GM18526 (cell line): ENCODE data around the gene NME9.

Source experiments
- POLR2A ChIP-seq: IDR thresholded peaks from 3 replicates; pipeline ENCODE4 v1.6.1; 2011; ENCODE audit not compliant: insufficient read length; ENCODE audit errors: extremely low read depth

NME9 gene

DNA sequence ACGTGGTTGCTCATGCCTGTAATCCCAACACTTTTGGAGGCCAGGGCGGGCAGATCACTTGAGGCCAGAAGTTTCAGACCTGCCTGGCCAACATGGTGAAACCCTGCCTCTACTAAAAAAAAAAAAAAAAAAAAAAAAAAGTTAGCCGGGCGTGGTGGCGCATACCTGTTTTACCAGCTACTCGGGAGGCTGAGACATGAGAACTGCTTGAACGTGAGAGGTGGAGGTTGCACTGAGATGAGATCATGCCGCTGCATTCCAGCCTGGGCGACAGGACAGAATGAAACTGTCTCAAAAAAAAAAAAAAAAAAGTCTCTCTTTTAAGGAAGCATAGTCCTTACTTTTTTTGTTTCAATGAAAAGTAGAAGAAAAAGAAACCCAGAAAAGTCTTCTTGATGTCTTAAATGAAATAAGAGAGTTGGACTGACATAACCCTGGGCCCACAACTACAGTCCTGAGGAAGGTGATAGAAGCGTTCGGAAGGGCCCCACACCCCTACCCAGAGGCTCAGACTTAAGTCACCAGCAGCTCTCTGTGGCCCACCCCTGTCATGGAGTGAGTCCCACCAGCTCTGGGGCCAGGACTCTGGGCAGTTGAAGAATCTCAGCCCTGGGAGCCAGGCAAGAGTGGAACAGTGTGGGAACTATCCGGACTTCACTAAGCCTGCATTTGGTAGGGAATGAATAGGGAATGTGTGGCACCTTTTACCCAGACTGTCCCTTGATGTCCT is 2.6 kb downstream of the NME9 start:
- no peak for TF ChIP-seq POLR2A

DNA sequence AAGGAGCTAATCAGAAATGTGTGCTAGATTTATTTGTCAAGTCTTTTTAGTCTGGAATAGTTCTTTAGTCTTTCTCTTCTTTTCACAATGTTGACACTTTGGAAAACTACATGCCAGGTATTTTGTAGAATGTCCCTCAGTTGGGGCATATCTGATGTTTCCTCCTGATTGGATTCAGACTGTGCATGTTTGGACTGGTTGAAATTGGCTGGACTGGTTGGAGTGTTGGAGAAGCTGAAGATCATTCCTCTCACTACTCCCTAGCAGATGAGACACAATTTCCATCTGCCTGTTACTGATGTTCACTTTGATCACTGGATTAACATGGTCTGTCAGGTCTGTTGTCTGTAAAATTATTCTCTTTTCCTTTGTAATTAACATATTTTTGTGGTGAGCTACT is 3.7 kb downstream of the NME9 start:
- TF ChIP-seq POLR2A: no peak

DNA sequence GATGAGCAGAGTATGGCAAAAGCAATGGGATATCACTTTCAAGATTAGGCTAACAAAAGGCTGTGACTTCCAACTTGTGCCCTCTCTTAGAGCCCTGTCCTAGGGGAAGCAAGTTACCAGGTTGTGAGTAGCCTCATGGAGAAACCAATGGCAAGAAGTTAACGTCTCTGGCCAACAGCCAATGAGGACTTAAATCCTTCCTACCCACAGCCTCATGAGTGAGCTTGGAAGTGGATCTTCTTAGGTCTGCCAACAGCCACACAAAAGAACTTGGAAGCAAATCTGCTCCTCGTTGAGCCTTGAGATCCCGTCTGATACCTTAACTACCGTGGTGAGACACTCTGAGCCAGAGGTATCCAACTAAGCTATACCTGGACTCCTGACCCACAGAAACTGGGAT is 5.7 kb downstream of the NME9 start:
- TF ChIP-seq POLR2A: no peak

DNA sequence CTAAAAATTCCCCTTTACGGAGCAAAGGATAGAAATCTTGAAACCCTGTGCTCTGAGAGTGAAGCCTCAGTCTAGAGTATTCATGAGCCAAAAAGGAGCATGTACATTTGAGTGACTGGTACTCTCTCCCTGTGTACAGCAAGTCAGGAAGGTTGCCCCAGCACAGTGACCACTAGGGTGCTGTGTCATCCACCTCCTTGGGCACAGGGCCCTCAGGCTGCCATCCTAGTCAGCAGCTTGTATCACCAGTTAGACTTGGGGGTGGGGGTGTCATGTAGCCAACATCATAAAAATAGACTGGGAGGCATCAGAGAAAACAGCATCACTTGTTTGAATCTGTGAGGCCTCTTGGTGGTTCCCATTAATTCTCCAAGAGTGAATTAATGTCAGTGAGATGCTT is 12.0 kb downstream of the NME9 start:
- TF ChIP-seq POLR2A: no peak

DNA sequence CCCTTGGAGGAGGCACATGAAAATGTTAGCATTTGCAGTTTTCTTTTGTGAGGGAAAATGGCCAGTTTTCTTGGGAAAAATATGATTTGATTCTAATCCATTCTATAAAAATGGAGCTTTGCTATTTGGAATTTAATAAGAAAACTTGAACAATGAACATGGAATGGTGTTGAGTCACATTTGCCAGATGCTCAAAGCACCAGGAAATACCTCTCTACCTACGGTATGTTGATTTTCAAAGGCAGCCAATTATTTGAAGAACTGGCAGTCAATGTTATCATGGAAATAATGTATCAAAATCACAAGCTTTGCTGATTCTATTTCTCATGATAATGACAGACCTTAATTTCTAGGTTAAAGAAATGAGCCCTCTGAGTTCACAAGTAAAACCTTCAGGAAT is 14.9 kb downstream of the NME9 start:
- no peak for TF ChIP-seq POLR2A

DNA sequence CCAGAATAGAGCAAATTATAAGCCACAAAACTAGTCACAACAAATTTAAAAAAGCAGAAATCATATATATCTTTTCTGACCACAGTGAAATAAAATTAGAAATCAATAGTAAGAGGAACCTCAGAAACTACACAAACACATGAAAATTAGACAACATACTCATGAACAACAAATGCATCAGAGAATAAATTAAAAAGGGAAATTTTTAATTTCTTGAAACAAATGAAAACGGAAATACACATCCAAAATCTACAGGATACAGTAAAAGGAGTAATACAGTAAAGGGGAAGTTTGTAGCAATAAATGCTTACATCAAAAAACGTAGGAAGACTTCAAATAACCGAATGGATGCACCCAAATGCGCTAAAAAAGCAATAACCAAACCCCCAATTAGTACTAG is 19.2 kb downstream of the NME9 start:
- no peak for TF ChIP-seq POLR2A

DNA sequence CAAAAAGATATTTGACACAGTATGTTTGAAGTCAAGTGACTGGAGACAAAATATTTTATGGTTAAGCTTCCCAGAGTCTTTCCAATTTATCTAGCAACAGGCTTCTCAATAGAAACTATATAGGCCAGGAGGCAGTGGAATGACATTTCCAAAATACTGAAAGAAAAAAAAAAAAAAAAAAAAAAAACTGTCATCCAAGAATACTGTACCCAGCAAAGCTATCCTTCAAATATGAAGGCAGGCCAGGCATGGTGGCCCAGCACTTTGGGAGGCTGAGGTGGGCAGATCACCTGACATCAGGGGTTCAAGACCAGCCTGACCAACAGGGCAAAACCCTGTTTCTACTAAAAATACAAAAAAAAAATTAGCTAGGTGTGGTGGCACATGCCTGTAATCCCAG is 20.9 kb downstream of the NME9 start:
- no peak for TF ChIP-seq POLR2A

DNA sequence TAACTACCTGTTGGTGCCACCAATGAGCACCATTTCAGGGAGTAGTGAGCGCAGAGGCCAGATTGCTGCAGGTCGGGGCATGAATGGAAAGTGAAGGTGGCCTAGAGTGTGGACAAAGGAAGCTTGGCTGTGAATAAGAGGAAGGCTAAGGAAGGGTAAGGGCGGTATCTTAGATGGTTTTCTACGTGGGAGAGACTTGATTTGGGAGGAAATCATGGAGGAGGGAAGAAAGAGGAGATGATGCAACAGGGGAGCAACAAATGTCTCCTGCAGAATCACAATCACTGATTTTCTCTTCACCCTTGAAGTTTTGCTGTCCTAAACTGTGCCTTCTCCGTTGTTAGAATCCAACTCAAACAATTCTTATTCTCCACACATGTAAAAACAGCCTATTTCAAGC is 21.8 kb downstream of the NME9 start:
- TF ChIP-seq POLR2A: no peak

DNA sequence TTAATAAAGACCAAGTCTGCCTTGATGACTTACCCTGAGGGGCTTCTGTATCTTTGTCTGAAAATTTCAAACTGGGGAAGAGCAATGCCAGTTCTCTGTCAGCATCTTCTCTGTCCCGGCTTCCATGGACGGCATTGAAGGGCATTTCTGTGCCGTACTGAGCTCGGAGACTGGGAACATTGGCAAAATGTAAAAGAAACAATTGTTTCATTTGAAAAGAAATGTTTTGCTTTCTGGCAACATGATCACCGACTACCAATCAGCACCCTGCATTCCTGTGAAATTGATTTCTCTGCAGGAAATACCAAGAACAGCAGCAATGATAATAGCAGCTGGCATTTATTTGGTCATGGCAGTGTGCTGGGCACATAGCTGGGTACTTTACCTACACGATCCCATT is 26.2 kb downstream of the NME9 start:
- no peak for TF ChIP-seq POLR2A

DNA sequence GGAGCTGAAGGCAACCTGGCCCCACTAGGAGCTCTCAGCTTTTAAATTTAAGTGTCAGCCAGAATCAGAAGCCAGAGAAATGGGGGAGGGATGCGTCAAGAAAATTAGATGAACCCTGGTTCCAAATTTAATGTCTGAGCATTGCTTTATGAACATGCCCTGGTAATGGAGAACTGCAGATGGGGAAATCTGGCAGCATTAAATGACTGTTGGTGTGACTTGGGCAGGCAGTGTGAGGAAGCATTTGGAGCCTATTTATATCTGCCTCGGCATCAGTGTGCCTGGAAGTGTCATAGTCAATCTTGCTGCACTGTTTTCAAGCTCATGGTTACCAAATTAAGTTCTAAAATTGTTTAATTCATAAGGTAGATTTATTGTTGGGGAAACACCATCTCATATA is 29.0 kb downstream of the NME9 start:
- no peak for TF ChIP-seq POLR2A

DNA sequence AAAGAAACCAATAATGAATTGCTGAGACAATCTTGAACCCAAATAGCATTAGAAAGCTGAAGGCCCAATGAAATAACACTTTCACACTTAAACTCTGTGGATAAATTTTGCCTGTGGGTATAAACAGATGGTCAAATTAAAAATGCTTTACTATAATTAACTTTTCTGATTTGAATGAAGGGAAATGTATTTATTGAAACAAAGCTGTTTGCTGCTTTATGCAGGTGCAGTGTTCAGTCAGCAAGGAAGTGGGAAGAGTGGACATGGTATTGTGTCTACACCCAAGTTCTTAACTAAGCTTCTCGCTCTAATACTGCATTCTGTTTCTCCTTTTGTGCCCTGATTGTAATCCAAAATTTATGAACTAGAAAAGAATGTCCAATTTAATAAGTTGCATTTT is 31.8 kb downstream of the NME9 start:
- no peak for TF ChIP-seq POLR2A

DNA sequence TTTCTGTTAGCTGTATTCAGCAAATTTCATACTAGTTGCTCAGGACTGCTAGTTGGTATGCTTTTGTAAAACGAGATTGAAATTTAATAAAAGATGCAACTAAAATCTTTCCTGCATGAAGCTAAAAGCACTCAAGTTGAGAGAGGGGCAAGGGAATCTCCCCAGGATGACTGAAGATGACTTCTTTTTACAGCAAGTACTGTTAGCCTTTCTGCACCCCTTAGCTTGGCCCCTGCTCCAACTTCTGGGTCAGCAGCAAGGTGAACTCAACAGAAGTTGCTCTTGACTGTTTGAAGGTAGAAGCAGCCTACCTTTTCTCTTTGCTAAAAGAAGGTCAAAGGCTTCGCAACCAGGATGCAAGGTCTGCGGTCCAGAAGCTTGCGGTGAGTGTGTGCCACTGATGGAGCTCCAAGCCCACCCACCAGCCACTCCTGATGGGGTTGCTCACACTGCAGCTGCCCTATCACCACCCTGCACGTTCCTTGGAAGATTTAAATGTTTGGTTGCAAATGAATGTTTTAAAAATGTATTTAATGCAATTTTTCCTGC is 32.5 kb downstream of the NME9 start:
- TF ChIP-seq POLR2A: no peak

DNA sequence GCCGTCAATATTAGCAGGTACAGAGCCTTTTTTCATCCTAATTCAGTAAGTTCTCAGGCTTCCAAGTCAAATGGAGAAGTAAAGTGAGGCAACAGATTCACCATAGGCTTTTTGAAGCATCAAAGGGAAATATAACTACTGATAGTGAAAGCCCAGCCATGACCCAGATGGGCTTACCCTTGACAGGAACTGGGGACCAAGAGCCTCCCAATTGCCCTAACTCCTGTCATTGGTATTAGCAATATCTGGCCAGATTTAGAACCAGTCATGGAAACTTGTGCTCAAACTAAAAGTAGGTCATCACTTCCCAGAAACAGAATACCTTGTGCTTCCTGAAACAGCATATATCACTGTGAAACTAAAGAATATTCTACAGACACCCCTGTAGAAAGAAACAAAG is 33.0 kb downstream of the NME9 start:
- no peak for TF ChIP-seq POLR2A

DNA sequence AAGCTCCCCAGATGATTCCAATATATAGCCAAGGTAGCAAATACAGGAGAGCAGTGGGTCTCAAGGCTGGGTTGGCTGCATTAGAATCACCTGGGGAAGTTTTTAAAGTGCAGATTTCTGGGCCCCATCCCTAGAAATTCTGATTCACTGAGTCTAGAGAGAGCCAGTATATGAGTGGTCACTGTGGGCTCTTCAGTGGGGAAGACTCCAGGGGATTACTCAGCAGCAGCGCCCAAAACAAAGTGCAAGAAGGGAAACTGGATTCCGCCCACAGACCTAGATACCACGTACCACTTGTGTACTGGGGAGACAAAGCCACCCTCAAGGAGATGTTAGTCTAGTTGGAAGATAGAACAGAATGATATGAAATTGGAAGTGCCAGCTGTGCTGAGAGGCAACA is 40.0 kb downstream of the NME9 start:
- no peak for TF ChIP-seq POLR2A

DNA sequence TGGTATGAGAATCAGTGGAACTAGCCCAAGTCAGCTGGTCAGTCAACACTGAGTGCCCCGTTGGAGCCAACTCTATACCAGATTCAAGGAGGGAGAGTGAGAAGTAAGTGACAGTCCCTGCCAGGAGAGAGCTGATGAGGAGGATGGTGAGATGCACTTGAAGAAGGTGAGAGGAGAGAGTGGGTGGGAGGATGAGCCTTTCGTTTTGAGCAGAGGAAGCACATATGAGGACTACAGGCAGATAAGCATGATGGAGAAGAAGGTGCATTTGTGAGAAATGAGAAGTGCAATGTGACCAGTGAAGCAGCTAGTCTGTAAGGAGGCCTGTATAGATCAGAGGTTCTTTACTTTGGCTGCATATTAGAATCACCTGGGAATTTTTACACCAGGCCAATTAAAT is 40.4 kb downstream of the NME9 start:
- TF ChIP-seq POLR2A: no peak

DNA sequence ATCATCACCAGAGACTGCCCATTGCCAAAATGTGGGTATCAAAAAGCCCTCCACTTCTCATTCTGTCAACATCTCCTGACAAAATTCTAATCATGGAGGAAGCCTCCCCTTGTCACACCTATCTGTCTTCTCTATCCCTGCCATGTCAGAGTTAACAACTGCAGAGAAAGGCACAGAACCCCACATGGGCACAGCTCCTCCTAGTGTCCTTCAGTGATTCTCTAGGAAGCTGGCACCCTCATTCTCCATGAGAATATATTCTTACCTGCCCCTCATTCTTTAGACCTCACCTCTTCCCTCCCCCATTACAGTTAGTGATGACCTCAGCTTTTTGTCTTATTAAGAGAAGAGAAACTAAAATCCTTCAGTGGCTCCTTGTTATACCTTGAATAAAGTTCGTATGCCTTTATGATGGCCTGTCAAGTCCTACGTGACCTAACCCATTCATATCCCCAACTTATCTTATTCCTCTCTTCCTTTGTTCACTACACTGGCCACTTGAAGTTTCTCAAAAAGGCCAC is 44.6 kb downstream of the NME9 start:
- no peak for TF ChIP-seq POLR2A

DNA sequence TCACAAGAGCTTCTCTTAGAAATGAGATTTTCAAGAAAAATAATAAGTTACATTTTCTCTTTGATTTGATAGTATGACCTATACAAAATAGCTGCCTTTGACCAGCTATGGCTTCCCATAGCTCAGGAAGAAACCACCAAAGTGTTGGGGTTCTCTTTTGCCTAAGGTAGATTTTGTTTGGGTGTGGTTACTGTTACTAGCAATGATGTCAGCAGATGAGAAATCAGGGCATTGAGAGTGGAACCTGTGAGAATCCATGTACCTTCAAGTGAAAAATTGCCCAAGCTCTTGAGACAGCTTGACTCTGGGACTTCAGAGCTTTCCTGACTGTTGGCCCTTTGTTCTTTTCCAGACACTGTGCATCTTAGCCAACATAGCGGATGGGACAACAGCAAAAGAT is 45.6 kb downstream of the NME9 start:
- no peak for TF ChIP-seq POLR2A
